WI38 (cell line): ENCODE measurements around the gene SLC8A3.
A peak's percentile ranks its signal among the peaks of the same experiment; 100 is the strongest.

ENCODE experiments used
- H3K4me3 ChIP-seq: 2 replicates; pipeline ENCODE4 v1.5.1; 2011; ENCODE audit warnings: low read depth, mild to moderate bottlenecking, control low read depth, low read length
- CTCF ChIP-seq: IDR thresholded peaks from 2 replicates; pipeline ENCODE4 v1.5.1; 2012; ENCODE audit warnings: low read depth, mild to moderate bottlenecking, control low read depth, low read length

SLC8A3 gene

GRCh38 chr14:70189456-70190077 is 816 bp upstream of the SLC8A3 start:
- TF ChIP-seq CTCF: no peak
- peak overlapping the region; percentile 54; the same call in 1 of the 2 replicates for H3K4me3 ChIP-seq

- TF ChIP-seq CTCF: no peak
- H3K4me3 ChIP-seq: peak overlapping the region; percentile 54
Measured at GRCh38 chr14:70188322-70188658, 461 bp downstream of the SLC8A3 start.

GRCh38 chr14:70186900-70187451 is 1.8 kb downstream of the SLC8A3 start:
- peak overlapping the region; percentile 54 for H3K4me3 ChIP-seq
- TF ChIP-seq CTCF: no peak

- H3K4me3 ChIP-seq: no peak overlapping the region
- no peak for TF ChIP-seq CTCF
Measured at GRCh38 chr14:70183991-70184390, 4.8 kb downstream of the SLC8A3 start.

- H3K4me3 ChIP-seq: no peak overlapping the region
Measured at GRCh38 chr14:70181276-70181675, 7.5 kb downstream of the SLC8A3 start.

GRCh38 chr14:70180718-70181117 is 8.0 kb downstream of the SLC8A3 start:
- TF ChIP-seq CTCF: no peak
- H3K4me3 ChIP-seq: no peak overlapping the region

More at GRCh38 chr14:70181276-70181675, 7.5 kb downstream of the SLC8A3 start:
- TF ChIP-seq CTCF: no peak

GRCh38 chr14:70177081-70177800 is 11.5 kb downstream of the SLC8A3 start:
- H3K4me3 ChIP-seq: no peak overlapping the region
- no peak for TF ChIP-seq CTCF
